ENCODE measurements around the gene THAP5. TPM values are rescaled to one million over a fixed set of nuclear protein-coding genes. Genes with fewer than 3 reads are reported as not detected.

The THAP5 gene
- total RNA-seq, 1 experiment from 2014 or later = 24.6 TPM

DNA sequence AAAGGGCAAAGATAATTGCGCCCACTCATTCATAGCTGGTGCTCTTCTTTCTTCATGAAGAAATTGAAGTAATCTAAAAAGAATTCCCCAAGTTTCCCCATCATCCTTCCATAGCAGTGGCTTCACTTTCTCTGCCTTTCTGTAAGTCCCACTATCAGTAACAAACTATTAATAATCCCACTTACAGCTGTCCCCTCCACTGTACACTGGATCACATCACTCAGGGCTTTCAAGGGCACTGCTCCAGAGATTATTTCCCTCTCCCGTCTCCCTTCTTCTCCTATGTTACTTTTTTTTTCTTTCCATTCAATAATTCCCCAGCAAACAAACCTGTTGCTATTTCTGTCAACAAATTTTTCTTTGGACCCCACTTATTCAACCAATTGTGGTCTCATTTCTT is 16.3 kb upstream of the THAP5 start:
- ChIA-PET POLR2A (no interaction called here), CTCF (no interaction called here)
- in situ Hi-C loops (cut with HindIII; ENCODE audit: low pct_unique_long_range_greater_than_20kb, low sequenced_read_pairs) = no loop called here
- ATAC-seq (no peak), DNase-seq (ENCODE audit: low read depth, low spot score) (no peak)
- Histone ChIP-seq H3K4me1 (ENCODE audit: control insufficient read depth, insufficient read depth, low read length) (peaks cover 8% of the 10 kb centered on the region), H3K27ac (ENCODE audit: low read length) (no peak overlapping the region), H3K4me3 (ENCODE audit: low read depth in 2 of 2, low read length in 2 of 2) (no peak overlapping the region), H3K9me3 (ENCODE audit: control insufficient read depth, insufficient read depth, low read depth, low read length) (no peaks in the 10 kb centered on the region), H3K36me3 (ENCODE audit: control insufficient read depth, insufficient read depth, low read length) (no peaks in the 10 kb centered on the region), H3K27me3 (ENCODE audit: control insufficient read depth, insufficient read depth, low read length) (peaks cover 3% of the 10 kb centered on the region; the same call in 1 of the 2 replicates)
- intact Hi-C loops (cut with micrococcal nuclease; ENCODE audit: unreplicated experiment) = no loop called here
- no TSS peak for BruUV-seq (replicated peaks)
- TF ChIP-seq, protein P1, sequence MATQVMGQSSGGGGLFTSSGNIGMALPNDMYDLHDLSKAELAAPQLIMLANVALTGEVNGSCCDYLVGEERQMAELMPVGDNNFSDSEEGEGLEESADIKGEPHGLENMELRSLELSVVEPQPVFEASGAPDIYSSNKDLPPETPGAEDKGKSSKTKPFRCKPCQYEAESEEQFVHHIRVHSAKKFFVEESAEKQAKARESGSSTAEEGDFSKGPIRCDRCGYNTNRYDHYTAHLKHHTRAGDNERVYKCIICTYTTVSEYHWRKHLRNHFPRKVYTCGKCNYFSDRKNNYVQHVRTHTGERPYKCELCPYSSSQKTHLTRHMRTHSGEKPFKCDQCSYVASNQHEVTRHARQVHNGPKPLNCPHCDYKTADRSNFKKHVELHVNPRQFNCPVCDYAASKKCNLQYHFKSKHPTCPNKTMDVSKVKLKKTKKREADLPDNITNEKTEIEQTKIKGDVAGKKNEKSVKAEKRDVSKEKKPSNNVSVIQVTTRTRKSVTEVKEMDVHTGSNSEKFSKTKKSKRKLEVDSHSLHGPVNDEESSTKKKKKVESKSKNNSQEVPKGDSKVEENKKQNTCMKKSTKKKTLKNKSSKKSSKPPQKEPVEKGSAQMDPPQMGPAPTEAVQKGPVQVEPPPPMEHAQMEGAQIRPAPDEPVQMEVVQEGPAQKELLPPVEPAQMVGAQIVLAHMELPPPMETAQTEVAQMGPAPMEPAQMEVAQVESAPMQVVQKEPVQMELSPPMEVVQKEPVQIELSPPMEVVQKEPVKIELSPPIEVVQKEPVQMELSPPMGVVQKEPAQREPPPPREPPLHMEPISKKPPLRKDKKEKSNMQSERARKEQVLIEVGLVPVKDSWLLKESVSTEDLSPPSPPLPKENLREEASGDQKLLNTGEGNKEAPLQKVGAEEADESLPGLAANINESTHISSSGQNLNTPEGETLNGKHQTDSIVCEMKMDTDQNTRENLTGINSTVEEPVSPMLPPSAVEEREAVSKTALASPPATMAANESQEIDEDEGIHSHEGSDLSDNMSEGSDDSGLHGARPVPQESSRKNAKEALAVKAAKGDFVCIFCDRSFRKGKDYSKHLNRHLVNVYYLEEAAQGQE (IDR thresholded peaks at IDR 0.05; ENCODE audit: insufficient read depth in 1 of 2, low read depth in 2 of 2, low read length in 1 of 2) = no peak
- no peak for TF ChIP-seq TCF7L2 (IDR thresholded peaks at IDR 0.05; ENCODE audit: low read depth, low read length)
- no peak for TF ChIP-seq SIN3A (IDR thresholded peaks at IDR 0.05; ENCODE audit: borderline replicate concordance, insufficient read depth, low read depth, low read length)
- TF ChIP-seq, protein P2, sequence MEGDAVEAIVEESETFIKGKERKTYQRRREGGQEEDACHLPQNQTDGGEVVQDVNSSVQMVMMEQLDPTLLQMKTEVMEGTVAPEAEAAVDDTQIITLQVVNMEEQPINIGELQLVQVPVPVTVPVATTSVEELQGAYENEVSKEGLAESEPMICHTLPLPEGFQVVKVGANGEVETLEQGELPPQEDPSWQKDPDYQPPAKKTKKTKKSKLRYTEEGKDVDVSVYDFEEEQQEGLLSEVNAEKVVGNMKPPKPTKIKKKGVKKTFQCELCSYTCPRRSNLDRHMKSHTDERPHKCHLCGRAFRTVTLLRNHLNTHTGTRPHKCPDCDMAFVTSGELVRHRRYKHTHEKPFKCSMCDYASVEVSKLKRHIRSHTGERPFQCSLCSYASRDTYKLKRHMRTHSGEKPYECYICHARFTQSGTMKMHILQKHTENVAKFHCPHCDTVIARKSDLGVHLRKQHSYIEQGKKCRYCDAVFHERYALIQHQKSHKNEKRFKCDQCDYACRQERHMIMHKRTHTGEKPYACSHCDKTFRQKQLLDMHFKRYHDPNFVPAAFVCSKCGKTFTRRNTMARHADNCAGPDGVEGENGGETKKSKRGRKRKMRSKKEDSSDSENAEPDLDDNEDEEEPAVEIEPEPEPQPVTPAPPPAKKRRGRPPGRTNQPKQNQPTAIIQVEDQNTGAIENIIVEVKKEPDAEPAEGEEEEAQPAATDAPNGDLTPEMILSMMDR (IDR thresholded peaks at IDR 0.05) = no peak
- no peak for TF ChIP-seq POLR2AphosphoS5 (IDR thresholded peaks at IDR 0.05; ENCODE audit: low read depth, low read length)

DNA sequence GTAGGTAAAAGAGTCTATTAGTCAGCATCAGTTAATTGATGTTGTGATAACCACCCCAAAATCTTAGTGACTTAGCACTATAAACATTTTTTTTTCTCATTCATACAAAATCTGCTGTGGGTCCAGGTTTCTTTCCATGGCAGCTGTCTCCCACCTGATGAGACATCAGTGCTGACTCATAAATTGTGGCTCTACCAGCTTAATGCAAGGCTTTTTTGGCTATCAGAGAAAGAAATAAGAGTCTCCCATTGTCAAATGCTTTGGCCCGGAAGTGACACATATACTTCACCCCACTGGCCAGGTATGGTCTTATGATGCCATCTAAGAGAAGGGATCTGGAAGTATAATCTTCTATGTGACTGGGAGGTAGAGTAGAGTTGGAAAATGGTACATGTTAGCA is 14.7 kb upstream of the THAP5 start:
- TF ChIP-seq TCF7L2 (IDR thresholded peaks at IDR 0.05; ENCODE audit: low read depth, low read length) (no peak), POLR2AphosphoS5 (IDR thresholded peaks at IDR 0.05; ENCODE audit: low read depth, low read length) (no peak), SIN3A (IDR thresholded peaks at IDR 0.05; ENCODE audit: borderline replicate concordance, insufficient read depth, low read depth, low read length) (no peak)
- TF ChIP-seq, protein P2 (IDR thresholded peaks at IDR 0.05) = no peak
- TF ChIP-seq, protein P1 (IDR thresholded peaks at IDR 0.05; ENCODE audit: insufficient read depth in 1 of 2, low read depth in 2 of 2, low read length in 1 of 2) = no peak
- intact Hi-C loops (cut with micrococcal nuclease; ENCODE audit: unreplicated experiment) = no loop called here
- ATAC-seq (no peak), DNase-seq (ENCODE audit: low read depth, low spot score) (no peak)
- peaks cover 3% of the 10 kb centered on the region; the same call in 1 of the 2 replicates for H3K27me3 ChIP-seq (ENCODE audit: control insufficient read depth, insufficient read depth, low read length)
- ChIA-PET POLR2A (no interaction called here), CTCF (no interaction called here)
- no peak overlapping the region for H3K4me3 ChIP-seq (ENCODE audit: low read depth in 2 of 2, low read length in 2 of 2)
- peaks cover 8% of the 10 kb centered on the region for H3K4me1 ChIP-seq (ENCODE audit: control insufficient read depth, insufficient read depth, low read length)
- H3K27ac ChIP-seq (ENCODE audit: low read length) = no peak overlapping the region
- BruUV-seq (replicated peaks) = no TSS peak
- in situ Hi-C loops (cut with HindIII; ENCODE audit: low pct_unique_long_range_greater_than_20kb, low sequenced_read_pairs) = no loop called here
- no peaks in the 10 kb centered on the region for H3K36me3 ChIP-seq (ENCODE audit: control insufficient read depth, insufficient read depth, low read length)
- H3K9me3 ChIP-seq (ENCODE audit: control insufficient read depth, insufficient read depth, low read depth, low read length) = no peaks in the 10 kb centered on the region

Data from Panc1 (cell line).